ENCODE data around the gene GSK3A. TPM values are rescaled to one million over a fixed set of nuclear protein-coding genes. Genes with fewer than 3 reads are reported as not detected.

GSK3A gene
- total RNA-seq, 1 donor from 2014 or later: 49.1 TPM

DNA sequence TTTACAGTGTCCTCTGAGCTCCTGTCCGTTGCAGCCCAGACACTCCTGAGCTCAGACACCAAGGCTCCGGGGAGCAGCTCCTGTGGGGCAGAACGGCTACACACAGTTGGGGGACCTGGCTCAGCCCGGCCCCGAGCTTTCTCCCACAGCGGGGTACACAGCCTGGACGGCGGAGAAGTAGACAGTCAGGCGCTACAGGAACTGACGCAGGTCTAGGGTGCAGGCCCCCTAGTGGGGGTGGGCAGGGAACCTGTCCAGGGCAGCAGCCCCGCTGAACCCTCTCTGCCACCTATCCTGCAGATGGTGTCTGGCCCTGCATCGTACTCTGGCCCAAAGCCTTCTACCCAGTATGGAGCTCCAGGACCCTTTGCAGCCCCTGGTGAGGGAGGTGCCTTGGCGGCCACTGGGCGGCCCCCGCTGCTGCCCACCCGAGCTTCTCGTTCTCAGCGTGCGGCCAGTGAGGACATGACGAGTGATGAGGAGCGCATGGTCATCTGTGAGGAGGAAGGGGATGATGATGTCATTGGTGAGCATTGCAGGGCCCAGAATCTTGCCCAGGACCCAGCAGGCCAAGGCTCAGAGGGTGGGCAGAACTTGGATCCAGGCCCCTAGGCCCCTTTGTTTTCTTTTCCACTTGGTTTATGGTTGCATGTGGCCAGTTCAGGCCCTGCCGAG lies 46.6 kb upstream of the GSK3A start:
- Mint-ChIP-seq H3K4me3 (no peak overlapping the region), H3K27me3 (no peaks in the 10 kb centered on the region), H3K9me3 (no peaks in the 10 kb centered on the region), H3K27ac (no peak overlapping the region), H3K36me3 (peaks cover 5% of the 10 kb centered on the region), H3K4me1 (ENCODE audit: unreplicated experiment) (peaks cover 22% of the 10 kb centered on the region)
- DNase-seq (ENCODE audit: extremely low spot score, unreplicated experiment): no peak
- TF ChIP-seq, protein P1, sequence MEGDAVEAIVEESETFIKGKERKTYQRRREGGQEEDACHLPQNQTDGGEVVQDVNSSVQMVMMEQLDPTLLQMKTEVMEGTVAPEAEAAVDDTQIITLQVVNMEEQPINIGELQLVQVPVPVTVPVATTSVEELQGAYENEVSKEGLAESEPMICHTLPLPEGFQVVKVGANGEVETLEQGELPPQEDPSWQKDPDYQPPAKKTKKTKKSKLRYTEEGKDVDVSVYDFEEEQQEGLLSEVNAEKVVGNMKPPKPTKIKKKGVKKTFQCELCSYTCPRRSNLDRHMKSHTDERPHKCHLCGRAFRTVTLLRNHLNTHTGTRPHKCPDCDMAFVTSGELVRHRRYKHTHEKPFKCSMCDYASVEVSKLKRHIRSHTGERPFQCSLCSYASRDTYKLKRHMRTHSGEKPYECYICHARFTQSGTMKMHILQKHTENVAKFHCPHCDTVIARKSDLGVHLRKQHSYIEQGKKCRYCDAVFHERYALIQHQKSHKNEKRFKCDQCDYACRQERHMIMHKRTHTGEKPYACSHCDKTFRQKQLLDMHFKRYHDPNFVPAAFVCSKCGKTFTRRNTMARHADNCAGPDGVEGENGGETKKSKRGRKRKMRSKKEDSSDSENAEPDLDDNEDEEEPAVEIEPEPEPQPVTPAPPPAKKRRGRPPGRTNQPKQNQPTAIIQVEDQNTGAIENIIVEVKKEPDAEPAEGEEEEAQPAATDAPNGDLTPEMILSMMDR (conservative IDR thresholded peaks at IDR 0.05): peak; percentile 16

DNA sequence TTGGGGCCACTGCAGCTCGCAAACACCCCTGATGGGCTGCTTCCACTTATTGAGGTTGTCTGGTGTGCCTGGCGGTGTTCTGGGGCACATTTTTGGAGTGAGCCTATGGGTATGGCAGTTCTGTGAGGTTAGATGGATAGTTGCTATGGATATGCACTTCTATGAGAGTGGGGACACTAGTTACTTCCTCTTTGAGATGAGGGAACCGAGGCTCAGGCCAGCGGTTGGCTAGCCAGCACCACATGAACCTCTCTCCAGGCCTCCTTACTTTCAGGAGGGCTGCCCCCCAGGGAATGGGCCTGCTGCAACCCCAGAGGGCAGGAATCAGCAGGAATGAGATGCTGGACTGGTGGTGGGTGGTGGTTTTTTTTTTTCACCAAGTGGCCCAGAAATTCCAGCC lies 46.0 kb upstream of the GSK3A start:
- no peak overlapping the region for H3K4me3 Mint-ChIP-seq
- peaks cover 5% of the 10 kb centered on the region for H3K36me3 Mint-ChIP-seq
- H3K27ac Mint-ChIP-seq: no peak overlapping the region
- H3K27me3 Mint-ChIP-seq: no peaks in the 10 kb centered on the region
- TF ChIP-seq, protein P1 (conservative IDR thresholded peaks at IDR 0.05): no peak
- no peaks in the 10 kb centered on the region for H3K9me3 Mint-ChIP-seq
- no peak for DNase-seq (ENCODE audit: extremely low spot score, unreplicated experiment)
- H3K4me1 Mint-ChIP-seq (ENCODE audit: unreplicated experiment): peaks cover 22% of the 10 kb centered on the region

DNA sequence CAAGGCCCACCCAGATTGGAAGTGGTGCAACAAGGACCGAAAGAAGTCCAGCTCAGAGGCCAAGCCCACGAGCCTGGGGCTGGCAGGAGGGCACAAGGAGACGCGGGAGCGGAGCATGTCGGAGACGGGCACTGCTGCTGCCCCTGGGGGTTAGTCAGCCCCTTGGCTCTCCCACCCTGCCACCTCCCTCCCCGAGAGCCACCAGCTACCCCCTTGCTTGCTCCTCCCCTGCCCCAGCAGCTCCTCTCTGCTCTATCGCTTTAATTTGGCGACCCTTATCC lies 45.4 kb upstream of the GSK3A start:
- no peak for DNase-seq (ENCODE audit: extremely low spot score, unreplicated experiment)
- TF ChIP-seq, protein P1 (conservative IDR thresholded peaks at IDR 0.05): no peak
- Mint-ChIP-seq H3K4me1 (ENCODE audit: unreplicated experiment) (peaks cover 22% of the 10 kb centered on the region), H3K27me3 (no peaks in the 10 kb centered on the region), H3K27ac (no peak overlapping the region), H3K36me3 (peaks cover 5% of the 10 kb centered on the region), H3K9me3 (no peaks in the 10 kb centered on the region), H3K4me3 (no peak overlapping the region)

DNA sequence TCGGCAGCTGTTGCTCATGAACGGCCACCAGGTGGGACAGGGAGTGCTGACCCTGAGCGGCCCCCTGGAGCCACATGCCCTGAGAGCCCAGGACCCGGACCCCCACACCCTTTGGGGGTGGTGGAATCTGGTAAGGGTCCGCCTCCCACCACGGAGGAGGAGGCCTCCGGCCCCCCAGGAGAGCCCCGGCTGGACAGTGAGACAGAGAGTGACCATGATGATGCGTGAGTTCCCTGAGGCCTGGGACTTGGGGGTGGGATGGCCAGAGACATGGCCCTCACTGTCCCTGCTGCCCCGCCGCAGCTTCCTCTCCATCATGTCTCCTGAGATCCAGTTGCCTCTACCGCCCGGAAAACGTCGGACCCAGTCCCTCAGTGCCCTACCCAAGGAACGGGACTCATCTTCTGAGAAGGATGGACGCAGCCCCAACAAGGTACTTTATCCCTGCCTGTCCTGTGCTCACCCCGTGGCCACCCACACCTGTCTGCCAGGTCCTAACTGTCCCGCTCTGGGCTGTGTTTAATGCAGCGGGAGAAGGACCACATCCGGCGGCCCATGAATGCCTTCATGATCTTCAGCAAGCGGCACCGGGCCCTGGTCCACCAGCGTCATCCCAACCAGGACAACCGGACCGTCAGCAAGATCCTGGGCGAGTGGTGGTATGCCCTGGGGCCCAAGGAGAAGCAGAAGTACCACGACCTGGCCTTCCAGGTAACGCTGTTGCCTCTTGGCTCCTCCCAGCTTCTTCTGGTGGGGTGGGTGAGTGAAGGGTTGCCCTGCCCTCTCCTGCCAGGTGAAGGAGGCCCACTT lies 44.8 kb upstream of the GSK3A start:
- peaks cover 5% of the 10 kb centered on the region for H3K36me3 Mint-ChIP-seq
- DNase-seq (ENCODE audit: extremely low spot score, unreplicated experiment): no peak
- H3K27ac Mint-ChIP-seq: no peak overlapping the region
- H3K9me3 Mint-ChIP-seq: no peaks in the 10 kb centered on the region
- H3K4me3 Mint-ChIP-seq: no peak overlapping the region
- H3K27me3 Mint-ChIP-seq: no peaks in the 10 kb centered on the region
- TF ChIP-seq, protein P1 (conservative IDR thresholded peaks at IDR 0.05): no peak
- H3K4me1 Mint-ChIP-seq (ENCODE audit: unreplicated experiment): peaks cover 22% of the 10 kb centered on the region

DNA sequence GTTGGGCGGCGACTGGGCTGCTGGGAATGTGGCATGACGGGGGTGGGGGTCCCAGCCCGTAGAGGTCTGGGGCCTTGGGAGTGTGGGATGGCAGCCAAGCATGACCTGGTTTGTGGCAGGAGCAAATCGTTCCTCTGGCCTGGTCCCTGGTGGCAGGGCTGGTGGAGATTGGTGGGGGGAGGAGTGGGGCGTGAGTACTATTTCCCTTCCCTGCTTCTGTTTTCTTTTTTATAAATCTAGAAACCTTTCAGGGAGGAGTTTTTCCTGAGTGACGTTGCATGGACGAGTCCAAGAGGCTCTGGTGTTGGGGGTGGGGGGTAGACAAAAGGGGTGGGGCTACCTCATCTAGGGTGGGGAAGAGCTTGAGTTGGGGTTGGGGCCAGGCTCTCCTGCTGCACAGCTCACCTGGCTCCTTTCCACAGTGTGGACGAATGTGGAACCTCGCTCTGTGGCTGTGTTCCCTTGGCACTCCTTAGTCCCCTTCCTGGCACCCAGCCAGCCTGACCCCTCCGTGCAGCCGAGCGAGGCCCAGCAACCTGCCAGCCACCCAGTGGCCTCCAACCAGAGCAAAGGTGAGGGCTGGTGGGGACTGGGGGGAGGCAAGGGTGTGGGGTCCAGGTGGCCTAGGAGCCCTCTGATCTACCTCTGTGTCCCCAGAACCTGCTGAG lies 44.1 kb upstream of the GSK3A start:
- H3K27me3 Mint-ChIP-seq: no peaks in the 10 kb centered on the region
- TF ChIP-seq, protein P1 (conservative IDR thresholded peaks at IDR 0.05): no peak
- peaks cover 17% of the 10 kb centered on the region for H3K4me1 Mint-ChIP-seq (ENCODE audit: unreplicated experiment)
- H3K4me3 Mint-ChIP-seq: peak overlapping the region; percentile 98
- H3K9me3 Mint-ChIP-seq: no peaks in the 10 kb centered on the region
- peak overlapping the region; percentile 65 for H3K27ac Mint-ChIP-seq
- peaks cover under 1% of the 10 kb centered on the region for H3K36me3 Mint-ChIP-seq
- DNase-seq (ENCODE audit: extremely low spot score, unreplicated experiment): no peak

Measured in type B pancreatic cell (in vitro differentiated cells).